ENCODE measurements around the gene PALM. TPM values are rescaled to one million over a fixed set of nuclear protein-coding genes. Genes with fewer than 3 reads are reported as not detected.

Gene PALM
- total RNA-seq, 2 experiments from 2014 or later = 1.2 TPM; not detected in 1

DNA sequence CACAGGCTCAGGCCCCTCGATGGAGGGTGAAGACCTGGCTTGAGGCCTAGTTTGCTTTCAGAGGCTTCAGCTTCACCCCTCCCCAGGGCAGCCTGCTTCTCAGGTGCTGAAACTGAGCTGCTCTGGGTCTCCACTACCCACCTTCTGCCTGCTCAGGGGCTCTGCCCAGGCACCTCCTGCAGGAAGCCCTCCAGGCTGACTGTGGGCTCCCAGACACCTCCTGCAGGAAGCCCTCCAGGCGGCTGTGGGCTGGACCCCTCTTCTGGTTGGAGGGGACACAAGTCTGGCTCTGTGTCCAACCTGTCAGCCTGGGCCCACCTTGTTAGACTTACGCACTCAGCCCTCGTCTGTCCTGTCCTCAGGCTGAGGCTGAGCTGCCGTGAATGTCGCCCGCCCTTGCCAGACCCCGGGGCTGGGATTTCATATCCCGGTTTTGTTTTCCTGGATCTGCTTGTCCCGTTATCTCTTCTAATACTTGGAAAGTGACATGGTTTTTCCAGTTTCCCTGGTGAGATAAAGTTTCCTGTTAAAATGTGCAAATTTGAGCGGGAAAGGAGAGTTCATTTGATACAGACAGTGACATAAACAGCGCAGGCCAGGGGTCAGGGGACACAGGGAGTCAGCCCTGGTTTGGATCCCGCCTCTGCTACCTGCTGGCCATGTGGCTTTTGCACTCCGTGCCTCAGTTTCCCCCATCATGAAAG, 21.4 kb downstream of the PALM start:
- no peaks in the 10 kb centered on the region for H3K9me3 ChIP-seq (ENCODE audit: low read length)
- no peaks in the 10 kb centered on the region for H3K9me2 ChIP-seq (ENCODE audit: insufficient read depth, low read length)
- H3K4me1 ChIP-seq (ENCODE audit: insufficient read depth, low read length, poor library complexity, severe bottlenecking) = peaks cover 19% of the 10 kb centered on the region
- H3K36me3 ChIP-seq (ENCODE audit: insufficient read depth, low read length) = no peaks in the 10 kb centered on the region
- H3K79me2 ChIP-seq (ENCODE audit: insufficient read depth, low read depth, low read length) = no peaks in the 10 kb centered on the region
- TF ChIP-seq EZH2phosphoT487 (IDR thresholded peaks at IDR 0.05; ENCODE audit: borderline replicate concordance, low read depth, low read length) (no peak), CTCF (conservative IDR thresholded peaks at IDR 0.05; ENCODE audit: low read length) (no peak)
- intact Hi-C loops (cut with micrococcal nuclease; ENCODE audit: unreplicated experiment) = loop anchor here (5.0 kb wide), 2 partner anchors 48 to 143 kb away; partner anchors contain the start of gene HCN2
- no peak overlapping the region; the same call in 1 of the 2 replicates for H2AFZ ChIP-seq (ENCODE audit: low read length)
- POLR2A ChIA-PET = interaction anchor here (0.6 to 0.7 kb wide), 3 partner anchors 52 to 347 kb away, joined by 3 to 6 read pairs (median 5); no protein-coding TSS in a partner anchor
- no peaks in the 10 kb centered on the region for H4K20me1 ChIP-seq (ENCODE audit: insufficient read depth, low read length)
- peak overlapping the region; percentile 1; the same call in 1 of the 2 replicates for H3K4me2 ChIP-seq (ENCODE audit: low read length)
- CTCF ChIA-PET (ENCODE audit: unreplicated experiment) = interaction anchor here (0.6 kb wide), 1 partner anchor 540 kb away, joined by 5 read pairs; no protein-coding TSS in a partner anchor
- H3K4me3 ChIP-seq (ENCODE audit: low read depth, low read length, poor library complexity, severe bottlenecking) = no peak overlapping the region
- DNase-seq (ENCODE audit: low spot score) = no peak
- BruUV-seq (replicated peaks) = no TSS peak
- peak overlapping the region; percentile 12 for H3K27ac ChIP-seq (ENCODE audit: low read depth, low read length, poor library complexity, severe bottlenecking)

GRCh38 chr19:731000-731399, 22.3 kb downstream of the PALM start:
- no TSS peak for BruUV-seq (replicated peaks)
- peaks cover 19% of the 10 kb centered on the region for H3K4me1 ChIP-seq (ENCODE audit: insufficient read depth, low read length, poor library complexity, severe bottlenecking)
- H3K4me2 ChIP-seq (ENCODE audit: low read length) = no peak overlapping the region
- H3K4me3 ChIP-seq (ENCODE audit: low read depth, low read length, poor library complexity, severe bottlenecking) = no peak overlapping the region
- CTCF ChIA-PET (ENCODE audit: unreplicated experiment) = no interaction called here
- no peaks in the 10 kb centered on the region for H3K9me2 ChIP-seq (ENCODE audit: insufficient read depth, low read length)
- no peaks in the 10 kb centered on the region for H3K36me3 ChIP-seq (ENCODE audit: insufficient read depth, low read length)
- POLR2A ChIA-PET = no interaction called here
- intact Hi-C loops (cut with micrococcal nuclease; ENCODE audit: unreplicated experiment) = loop anchor here (5.0 kb wide), 2 partner anchors 49 to 144 kb away; partner anchors contain the start of gene HCN2
- H2AFZ ChIP-seq (ENCODE audit: low read length) = no peak overlapping the region
- no peaks in the 10 kb centered on the region for H3K9me3 ChIP-seq (ENCODE audit: low read length)
- no peak overlapping the region for H3K27ac ChIP-seq (ENCODE audit: low read depth, low read length, poor library complexity, severe bottlenecking)
- TF ChIP-seq EZH2phosphoT487 (IDR thresholded peaks at IDR 0.05; ENCODE audit: borderline replicate concordance, low read depth, low read length) = no peak
- no peak for TF ChIP-seq CTCF (conservative IDR thresholded peaks at IDR 0.05; ENCODE audit: low read length)
- no peaks in the 10 kb centered on the region for H4K20me1 ChIP-seq (ENCODE audit: insufficient read depth, low read length)
- DNase-seq (ENCODE audit: low spot score) = no peak
- no peaks in the 10 kb centered on the region for H3K79me2 ChIP-seq (ENCODE audit: insufficient read depth, low read depth, low read length)
